Amygdala (tissue), 56 donors: ENCODE results near the gene L3MBTL1.

Source experiments
- DNase-seq, 56 donors: peaks; one replicate each; lab custom pipeline; 2025; lab: John Stamatoyannopoulos, UW

L3MBTL1 gene

DNA sequence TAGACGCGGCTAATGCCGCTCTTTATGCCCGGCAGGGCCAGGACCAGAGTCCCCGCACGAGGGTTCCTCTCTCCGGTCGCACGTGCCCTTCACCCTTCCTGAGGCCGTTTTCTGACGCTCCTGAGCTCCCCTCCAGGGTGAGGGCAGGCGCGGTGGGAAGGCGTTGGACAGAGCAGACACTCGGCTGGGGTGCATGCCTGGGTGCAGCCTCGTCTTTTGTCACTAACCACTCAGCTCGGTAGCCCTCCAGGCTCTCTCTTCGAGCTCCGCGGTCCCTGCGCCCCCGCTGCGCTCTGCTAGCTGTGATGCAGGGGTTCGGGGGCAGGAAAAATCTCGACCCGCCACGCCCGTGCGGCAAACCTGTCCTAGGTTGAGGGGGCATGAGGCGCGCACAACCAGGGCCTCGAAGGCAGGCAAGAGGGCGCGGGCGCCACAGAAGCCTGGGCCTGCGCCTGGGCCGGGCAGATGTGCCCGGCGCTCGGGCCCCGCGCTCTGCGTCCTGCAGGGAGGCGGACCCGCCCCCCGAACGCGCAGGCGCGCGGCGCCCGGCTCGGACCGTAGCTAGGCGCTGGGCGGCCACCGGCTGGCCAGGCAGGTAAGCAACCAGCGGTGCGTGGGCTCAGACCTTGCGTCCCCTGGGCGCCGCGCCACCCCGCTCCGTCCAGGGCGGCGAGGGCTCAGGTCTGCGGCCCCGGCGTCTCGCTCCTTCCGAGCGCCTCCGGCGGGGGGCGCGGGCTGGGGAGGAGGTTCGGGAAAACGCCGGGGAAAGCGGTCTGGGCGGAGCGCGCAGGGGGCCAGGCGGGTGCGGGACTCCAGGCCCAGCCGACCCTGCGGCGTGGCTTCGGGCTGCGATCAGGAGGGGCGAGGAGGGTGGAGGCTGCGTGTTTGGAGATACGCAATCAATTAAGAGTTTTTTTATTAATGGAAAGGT lies at the start of gene L3MBTL1:
Gene L3MBTL1, plus strand, starts transcription at position 548 of the 931 bp plus-strand sequence. CDS start 5,807 bp downstream, outside the sequence.
- DNase-seq = peak in 26 of 56 donors; percentile 4 to 60 (median 18)

DNA sequence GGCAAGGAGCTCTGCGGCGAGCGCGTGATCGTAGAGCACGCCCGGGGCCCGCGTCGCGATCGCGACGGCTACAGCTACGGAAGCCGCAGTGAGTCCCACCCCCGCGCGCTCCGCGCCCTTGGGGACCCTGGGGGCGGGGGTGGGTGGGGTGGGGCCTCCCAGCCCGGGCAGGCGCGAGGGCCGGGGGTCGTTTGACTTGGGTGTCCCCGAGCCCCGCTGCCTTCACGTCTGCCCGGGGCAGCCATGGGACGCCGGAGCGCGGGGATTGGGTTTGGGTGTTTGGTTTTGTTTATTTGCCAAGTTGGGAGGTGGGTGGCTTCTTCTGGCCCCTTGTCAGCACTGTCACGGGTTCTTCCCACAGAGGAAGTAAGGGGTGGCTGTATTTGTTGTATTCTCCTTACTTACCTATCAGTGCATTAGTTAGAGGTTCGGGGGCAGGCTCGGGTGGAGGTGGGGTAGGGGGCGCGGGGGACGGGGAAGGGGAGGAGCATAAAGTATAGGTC lies 49.0 kb upstream of the L3MBTL1 start:
- DNase-seq = peak in 1 of 56 donors; percentile 32

DNA sequence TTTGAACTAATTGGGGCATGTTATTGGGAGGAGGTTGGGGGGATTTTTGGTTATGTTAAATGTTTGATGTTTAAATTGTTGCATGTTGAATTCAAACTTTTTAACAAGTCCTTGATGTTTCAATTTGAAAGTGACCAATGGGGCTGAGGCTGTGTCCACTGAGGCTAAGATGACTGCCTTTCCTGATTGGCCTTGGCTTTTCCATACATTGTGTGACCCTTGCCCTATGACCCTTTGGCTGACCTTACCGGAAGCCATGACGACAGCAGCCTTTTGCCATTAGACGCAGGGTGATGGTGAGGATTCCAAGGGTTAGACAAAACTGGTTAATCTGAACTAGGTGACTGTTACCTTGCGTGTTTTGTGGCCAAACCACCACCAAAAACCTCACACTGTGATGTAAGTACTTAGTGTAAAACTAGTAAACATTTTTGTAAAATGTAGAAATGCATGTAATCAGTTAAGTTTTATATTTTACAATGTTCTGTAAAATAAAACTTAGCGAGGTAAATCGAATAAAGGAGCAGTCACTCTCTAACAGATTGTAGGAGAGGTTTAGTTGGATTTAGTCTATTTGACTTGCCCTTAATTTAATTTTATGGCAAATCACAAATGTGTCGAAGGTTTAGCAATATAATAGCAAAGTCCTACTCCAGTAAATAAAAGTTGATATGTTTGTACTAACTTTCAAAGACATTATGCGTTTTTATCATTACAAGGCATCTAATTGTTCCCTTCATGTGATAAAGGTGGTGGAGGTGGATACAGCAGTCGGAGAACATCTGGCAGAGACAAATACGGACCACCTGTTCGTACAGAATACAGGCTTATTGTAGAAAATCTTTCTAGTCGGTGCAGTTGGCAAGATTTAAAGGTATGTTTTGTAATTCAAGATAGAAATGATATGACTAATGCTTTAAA lies 48.2 kb upstream of the L3MBTL1 start:
- peak in 1 of 56 donors; percentile 6 for DNase-seq

DNA sequence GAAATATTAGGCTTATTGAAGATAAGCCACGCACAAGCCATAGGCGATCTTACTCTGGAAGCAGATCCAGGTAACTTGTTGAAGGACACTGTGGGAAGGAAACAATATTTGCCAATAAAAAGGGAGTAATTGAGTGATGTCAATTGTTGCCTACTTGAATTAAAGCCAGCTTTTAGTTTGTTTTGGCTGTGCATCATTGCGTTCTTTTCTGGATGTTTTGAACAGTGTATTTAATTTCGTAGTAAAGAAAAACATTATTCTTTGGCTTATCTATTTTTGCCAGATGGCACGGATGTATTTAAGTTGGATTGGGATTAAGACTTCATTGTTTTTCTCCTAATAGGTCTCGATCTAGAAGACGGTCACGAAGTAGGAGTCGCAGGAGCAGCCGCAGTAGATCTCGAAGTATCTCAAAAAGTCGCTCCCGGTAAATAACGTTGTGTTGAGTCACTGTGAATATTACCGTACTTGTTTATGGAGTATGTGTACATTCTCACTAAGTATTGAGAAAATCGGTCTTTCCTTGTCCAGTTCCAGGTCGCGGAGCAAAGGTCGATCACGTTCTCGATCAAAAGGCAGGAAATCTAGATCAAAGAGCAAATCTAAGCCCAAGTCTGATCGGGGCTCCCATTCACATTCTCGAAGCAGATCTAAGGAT lies 47.2 kb upstream of the L3MBTL1 start:
- DNase-seq = no peak

DNA sequence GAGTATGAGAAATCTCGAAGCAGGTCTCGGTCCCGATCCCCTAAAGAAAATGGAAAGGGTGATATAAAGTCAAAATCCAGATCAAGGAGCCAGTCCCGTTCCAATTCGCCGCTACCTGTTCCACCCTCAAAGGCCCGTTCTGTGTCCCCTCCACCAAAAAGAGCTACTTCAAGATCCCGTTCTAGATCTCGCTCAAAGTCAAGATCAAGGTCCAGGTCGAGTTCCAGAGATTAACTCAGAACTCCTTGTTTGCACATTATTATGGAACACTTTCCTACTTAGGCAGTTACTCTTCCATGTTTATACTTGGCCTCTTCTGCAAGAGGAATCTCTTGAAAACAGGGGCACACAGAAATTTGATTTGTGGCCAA lies 46.7 kb upstream of the L3MBTL1 start:
- DNase-seq = no peak

DNA sequence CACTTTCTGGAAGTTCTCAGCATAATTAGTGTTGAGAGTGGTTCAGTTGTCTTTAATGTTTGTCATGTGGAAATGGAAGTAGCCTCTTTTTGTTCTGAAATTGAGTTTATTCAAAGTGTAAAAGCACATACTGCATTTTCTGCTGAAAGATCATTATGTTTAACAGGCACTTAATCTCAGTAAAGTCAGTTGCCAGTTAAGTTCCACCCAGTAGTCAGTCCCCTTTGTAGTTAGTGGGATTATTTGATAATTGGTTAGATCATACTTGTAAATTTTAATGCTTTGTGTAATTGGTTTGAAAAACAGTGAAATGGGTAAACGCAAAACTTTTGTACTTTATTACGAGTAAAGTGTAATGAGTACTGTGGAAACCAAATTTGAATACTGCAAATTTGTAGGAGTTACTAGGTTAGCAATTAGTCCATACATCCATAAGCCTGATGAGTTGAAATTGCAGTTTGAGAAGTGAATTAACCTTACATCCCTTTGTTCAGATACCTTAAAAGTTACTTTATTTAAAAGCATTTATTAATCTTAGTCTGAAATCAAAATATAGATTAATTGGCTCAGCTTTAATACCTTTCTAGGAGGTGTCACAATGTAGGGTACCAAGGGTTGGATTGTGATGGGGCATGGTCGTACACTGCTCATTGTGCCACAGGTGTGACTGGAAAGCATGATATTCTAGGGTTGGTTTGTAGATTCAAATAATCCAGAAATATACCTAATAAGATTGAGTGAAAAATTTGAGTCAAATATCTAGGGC lies 45.4 kb upstream of the L3MBTL1 start:
- DNase-seq = no peak

DNA sequence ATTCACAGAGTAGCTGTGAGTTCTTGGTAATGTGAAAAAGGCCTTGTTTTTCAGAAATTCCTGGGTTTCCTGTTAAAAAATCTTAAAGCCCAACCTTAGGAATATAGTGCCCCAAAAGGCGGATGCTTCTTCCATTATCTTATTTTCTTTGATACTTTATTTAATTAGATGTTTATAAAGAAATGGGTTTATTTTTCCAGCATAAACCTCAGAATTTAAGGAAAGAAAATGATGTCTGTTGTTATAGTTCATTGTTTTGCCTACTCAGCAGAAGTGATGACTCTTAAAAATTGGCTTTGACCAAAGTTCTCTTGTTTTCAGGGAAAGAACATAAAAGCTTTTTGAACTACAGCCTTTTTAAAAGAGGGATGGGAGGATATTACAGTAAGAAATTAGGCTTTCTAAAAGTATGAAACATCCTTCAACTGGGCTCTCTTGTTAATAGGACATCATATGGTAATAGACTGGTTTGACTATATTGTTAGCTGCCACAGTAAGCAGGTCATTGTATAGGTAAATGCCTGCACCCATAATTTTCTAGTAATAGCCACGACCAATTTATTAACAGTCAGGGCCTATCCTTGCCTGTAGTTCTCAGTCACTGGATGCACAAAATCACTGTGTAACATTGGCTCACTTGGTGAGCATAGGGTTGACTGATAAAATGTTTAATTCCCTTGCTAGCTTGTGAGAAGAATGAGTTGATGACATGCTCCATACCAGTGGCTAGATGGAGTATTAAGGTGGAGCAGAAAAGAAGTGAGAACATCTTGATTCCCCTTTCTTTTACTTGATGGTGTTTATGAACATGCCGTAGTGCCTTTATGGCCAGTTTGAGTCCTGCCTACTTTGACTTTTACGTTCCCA lies 44.6 kb upstream of the L3MBTL1 start:
- no peak for DNase-seq

DNA sequence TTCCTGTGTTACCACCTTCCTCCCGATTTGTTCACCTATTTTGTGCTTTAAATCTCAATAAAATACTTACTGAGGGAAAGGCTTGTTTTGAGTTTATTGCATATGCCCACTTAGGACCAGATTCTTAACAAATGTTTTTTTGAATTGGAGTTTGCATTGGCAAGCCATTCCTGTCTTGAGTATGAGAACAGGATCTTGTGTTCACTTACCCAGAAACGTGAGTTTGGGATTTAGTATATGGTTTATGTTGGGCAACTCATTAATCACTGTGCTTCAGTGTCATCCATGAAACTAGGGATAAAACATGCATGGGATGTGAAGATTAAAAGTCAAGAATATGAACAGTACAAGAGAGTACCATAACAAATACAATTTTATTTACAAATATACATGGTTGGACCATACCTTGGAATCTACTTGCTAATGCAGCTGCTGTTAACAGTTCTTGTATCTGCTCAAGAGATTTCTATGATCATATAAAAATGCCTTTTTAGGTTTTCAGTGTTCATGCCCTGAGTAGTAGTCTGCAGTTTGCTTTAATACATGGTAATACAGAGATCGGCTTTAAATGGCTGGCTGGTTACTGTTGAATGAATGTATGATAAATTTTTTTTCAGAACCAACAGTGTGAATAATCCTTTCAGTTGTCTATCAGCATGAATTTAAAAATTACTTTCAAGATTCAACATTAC lies 43.8 kb upstream of the L3MBTL1 start:
- no peak for DNase-seq

DNA sequence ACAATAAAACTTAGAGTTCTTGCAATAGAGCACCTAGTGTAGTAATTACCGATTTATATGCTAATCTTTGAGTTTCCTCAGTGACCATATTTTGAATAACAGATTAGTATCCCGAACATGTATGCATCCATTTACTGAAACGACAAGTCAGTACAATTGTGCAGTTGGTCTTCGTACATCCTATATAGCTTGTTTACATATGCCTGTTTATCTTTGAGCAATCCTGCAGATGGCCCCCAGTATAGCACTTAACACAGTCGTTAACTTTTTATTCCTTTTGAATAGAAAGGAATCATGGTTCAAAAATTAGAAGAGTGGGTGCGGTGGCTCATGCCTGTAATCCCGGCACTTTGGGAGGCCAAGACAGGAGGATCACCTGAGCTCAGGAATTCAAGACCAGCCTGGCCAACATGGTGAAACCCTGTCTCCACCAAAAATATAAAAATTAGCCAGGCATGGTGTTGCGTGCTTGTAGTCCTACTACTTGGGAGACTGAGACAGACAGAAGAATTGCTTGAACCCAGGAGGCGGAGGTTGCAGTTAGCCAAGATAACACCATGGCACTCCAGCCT lies 43.2 kb upstream of the L3MBTL1 start:
- no peak for DNase-seq

DNA sequence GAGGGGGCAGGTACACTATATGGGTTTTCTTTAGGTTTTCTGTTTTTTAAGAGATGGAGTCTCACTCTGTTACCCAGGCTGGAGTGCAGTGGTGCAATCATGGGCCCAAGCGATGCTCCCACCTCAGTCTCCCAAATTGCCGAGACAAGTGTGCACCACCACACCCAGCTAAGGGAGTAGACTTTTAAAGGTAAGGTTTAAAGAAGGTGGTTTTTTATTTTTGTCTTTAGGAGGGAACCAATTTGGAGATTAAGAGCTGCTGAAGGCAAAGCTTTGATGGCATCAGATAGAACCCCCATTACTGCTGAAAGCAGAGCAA lies 41.9 kb upstream of the L3MBTL1 start:
- DNase-seq = no peak

DNA sequence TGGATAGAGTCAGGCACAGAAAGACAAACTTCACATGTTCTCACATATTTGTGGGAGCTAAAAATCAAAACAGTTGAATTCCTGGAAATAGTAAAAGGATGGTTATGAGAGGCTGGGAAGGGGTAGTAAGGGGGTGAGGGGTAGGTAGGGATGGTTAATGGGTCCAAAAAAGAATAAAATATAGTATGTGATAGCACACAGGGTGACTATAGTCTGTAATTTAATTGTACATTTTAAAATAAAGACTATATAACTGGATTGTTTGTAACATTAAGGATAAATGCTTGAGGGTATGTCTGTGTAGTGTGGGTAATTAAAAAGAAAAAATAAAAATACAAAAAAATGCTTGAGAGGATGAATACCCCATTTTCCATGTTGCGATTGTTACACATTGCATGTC lies 39.9 kb upstream of the L3MBTL1 start:
- DNase-seq = no peak

DNA sequence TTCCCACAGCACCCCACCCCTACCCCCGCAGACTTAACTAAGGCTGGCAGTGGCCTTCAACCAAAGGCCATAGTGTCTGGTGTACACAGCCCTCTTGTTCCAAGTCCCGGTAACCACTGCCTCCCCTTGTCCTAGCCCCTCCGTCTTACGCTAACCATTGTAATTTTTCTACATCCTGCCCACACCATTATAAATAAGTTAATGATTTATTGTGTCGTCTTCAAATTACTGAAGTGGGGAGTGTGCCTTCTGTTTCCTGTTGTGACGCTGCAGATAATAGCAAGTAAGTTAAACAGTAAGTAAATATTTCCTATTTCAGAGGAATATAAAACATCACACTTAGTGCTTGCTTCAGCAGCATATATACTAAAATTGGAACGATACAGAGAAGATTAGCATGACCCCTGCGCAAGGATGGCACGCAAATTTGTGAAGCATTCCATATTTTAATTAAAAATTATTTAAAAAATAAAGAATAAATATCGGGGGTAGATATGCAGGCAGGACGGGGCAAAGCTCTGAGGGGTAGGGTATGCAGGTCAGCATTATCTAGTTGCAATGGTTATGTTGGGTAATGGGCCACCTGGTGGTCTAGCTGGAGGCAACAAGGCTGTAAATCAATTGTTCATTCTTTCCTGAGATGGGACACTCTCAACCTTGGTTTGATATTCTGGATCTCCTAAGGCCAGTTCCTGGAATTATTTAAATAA lies 34.7 kb upstream of the L3MBTL1 start:
- no peak for DNase-seq

DNA sequence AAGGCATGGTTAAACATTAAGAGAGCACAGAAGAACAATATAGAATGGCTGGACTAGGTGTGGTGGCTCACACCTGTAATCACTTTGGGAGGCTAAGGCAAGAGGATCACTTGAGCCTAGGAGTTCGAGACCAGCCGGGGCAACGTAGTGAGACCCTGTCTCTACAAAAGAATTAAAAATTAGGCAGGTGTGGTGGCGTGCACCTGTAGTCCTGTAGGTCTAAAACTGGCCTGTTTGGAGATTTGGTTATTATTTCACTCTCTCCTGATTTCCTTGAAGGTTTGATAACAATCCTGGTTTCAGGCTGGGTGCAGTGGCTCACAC lies 34.2 kb upstream of the L3MBTL1 start:
- no peak for DNase-seq

DNA sequence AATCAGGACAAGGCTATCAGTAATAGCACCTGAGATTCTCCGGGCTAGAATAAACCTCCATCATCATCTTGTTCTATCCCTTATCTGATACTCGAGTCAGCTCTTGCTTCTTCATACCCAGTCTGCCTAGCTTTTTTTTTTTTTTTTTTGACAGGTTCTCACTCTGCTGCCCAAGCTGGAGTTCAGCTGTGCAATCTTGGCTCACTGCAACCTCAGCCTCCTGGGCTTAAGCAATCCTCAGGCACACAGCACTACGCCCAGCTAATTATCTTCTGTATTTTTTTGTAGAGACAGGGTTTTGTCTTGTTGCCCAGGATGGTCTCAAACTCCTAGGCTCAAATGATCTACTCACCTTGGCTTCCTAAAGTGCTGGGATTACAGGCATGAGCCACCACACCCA lies 30.3 kb upstream of the L3MBTL1 start:
- no peak for DNase-seq

DNA sequence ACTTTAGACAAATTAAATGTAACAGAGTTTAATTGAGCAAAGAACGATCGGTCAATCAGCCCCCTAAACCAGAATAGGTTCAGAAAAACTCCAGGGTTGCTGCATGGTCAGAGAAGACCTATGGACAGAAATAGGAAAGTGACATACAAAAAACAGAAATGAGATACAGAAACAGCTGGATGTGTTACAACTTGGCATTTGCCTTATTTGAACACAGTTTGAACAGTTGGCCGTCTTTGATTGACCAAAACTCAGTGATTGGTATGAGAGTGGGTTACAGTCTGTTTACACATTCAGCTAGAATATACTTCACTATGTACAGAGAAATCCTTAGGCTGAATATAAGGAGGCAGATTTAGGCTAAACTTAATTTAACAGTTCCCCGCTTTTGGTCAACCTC lies 29.9 kb upstream of the L3MBTL1 start:
- no peak for DNase-seq

DNA sequence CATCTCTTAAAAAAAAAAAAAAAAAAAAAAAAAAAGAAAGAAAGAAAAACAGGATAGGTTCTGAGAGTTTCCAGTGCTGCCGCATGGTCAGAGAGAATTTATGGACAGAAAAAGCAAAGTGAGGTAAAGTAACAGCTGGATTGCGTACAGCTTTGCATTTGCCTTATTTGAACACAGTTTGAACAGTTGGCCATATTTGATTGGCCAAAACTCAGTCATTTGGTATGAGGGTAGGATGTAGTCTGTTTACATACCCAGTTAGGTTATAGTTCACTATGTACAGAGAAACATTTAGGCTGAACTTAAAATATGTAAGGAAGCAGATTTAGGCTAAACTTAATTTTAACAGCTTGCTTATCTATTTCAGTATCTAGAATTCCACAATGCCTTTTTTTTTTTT lies 17.5 kb upstream of the L3MBTL1 start:
- no peak for DNase-seq

DNA sequence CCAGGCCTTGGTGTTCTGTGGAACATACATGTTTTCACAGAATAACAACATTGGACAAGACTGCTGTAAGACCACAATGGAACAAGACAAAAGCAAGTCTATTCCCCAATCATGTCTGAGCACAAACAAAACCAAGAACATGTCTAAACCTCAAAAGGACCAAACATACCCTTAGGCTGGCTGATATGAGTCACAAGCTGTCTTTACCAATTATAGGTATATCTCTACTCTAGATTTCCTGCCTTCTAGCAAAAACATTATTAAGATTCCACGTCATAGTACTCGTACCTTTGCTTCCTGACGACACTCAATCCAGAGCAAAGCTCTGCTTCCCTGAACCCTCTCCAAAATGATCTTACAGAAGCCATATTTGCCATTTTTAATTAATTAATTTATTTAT lies 15.4 kb upstream of the L3MBTL1 start:
- DNase-seq = no peak

DNA sequence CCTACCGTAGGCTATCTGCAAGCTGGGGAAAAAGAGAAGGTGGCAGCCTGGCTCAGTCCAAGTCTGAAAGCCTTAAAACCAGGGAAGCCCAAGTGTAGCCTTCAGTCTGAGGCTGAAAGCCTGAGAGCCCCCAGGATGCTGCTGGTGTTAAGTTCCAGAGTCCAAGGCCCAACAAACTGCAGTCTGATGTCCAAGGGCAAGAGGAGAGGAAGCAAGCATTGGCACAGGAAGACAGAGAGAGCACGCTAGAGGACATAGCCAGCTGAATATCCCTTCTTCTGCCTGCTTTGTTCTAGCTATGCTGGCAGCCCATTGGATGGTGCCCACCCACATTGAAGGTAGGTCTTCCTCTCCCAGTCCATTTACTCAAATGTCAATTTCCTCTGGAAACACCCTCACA lies 12.1 kb upstream of the L3MBTL1 start:
- DNase-seq = no peak
